Nephron progenitor cell (in vitro differentiated cells): Measurements from ENCODE around the gene C6orf62.

Source experiments
- DNase-seq: peaks from one replicate; pipeline ENCODE4 v3.0.0; 2021
- H3K27ac Mint-ChIP-seq: 2 replicates; pipeline ENCODE4 v1.8.0; 2021; ENCODE audit warnings: mild to moderate bottlenecking, moderate library complexity, mixed read lengths
- H3K27me3 Mint-ChIP-seq: 2 replicates; pipeline ENCODE4 v1.8.0; 2021; ENCODE audit warnings: mild to moderate bottlenecking, low read depth, mixed read lengths; ENCODE audit not compliant: poor library complexity
- H3K36me3 Mint-ChIP-seq: 2 replicates; pipeline ENCODE4 v1.8.0; 2021; ENCODE audit warnings: low read depth, mixed read lengths
- H3K4me1 Mint-ChIP-seq: 2 replicates; pipeline ENCODE4 v1.8.0; 2021; ENCODE audit warnings: mixed read lengths
- H3K4me3 Mint-ChIP-seq: 2 replicates; pipeline ENCODE4 v1.8.0; 2021; ENCODE audit warnings: mild to moderate bottlenecking, moderate library complexity, mixed read lengths
- H3K9me3 Mint-ChIP-seq: 2 replicates; pipeline ENCODE4 v1.8.0; 2021; ENCODE audit warnings: mild to moderate bottlenecking, moderate library complexity, mixed read lengths
- CTCF ChIP-seq: fragments of 200-600 bp; sonication (generic); IDR thresholded peaks from 2 replicates; pipeline ENCODE4 v1.5.0; 2021; ENCODE audit warnings: antibody characterized with exemption

C6orf62 gene

GRCh38 chr6:24660105-24660504 is 58.8 kb downstream of the C6orf62 start:
- peaks cover 38% of the 10 kb centered on the region for H3K4me1 Mint-ChIP-seq
- no peak overlapping the region for H3K27ac Mint-ChIP-seq
- no peaks in the 10 kb centered on the region for H3K9me3 Mint-ChIP-seq
- no peak for TF ChIP-seq CTCF
- no peak for DNase-seq
- H3K36me3 Mint-ChIP-seq, result peaks cover 82% of the 10 kb centered on the region
- H3K4me3 Mint-ChIP-seq, result no peak overlapping the region
- no peaks in the 10 kb centered on the region for H3K27me3 Mint-ChIP-seq

DNA sequence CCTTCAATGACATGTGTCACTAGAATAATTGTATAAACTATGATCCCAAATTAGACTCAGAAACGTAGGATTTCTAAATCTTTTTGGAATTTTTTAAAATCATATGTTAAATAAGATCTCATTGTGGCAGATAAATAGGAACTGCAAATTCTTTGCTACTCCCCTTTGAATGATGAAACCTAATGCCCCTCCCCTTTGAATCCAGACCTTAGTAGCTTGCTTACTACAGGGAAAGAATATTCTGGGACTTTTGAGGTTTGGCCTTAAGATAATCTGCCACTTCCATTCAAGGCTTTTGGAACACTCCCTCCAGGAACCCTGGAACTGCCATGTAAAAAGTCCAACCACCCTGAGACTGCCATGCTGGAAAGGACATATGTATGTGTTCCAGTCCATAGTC is 59.4 kb downstream of the C6orf62 start:
- TF ChIP-seq CTCF, result no peak
- Mint-ChIP-seq H3K9me3 (no peaks in the 10 kb centered on the region), H3K4me3 (no peak overlapping the region), H3K27me3 (no peaks in the 10 kb centered on the region), H3K27ac (no peak overlapping the region), H3K36me3 (peaks cover 78% of the 10 kb centered on the region), H3K4me1 (peaks cover 33% of the 10 kb centered on the region)
- no peak for DNase-seq

- no peak overlapping the region for H3K4me3 Mint-ChIP-seq
- TF ChIP-seq CTCF, result no peak
- H3K36me3 Mint-ChIP-seq, result peaks cover 75% of the 10 kb centered on the region
- H3K27me3 Mint-ChIP-seq, result no peaks in the 10 kb centered on the region
- no peaks in the 10 kb centered on the region for H3K9me3 Mint-ChIP-seq
- DNase-seq, result no peak
- no peak overlapping the region for H3K27ac Mint-ChIP-seq
- H3K4me1 Mint-ChIP-seq, result peaks cover 26% of the 10 kb centered on the region
Observed at GRCh38 chr6:24658573-24659560, 60.1 kb downstream of the C6orf62 start.

DNA sequence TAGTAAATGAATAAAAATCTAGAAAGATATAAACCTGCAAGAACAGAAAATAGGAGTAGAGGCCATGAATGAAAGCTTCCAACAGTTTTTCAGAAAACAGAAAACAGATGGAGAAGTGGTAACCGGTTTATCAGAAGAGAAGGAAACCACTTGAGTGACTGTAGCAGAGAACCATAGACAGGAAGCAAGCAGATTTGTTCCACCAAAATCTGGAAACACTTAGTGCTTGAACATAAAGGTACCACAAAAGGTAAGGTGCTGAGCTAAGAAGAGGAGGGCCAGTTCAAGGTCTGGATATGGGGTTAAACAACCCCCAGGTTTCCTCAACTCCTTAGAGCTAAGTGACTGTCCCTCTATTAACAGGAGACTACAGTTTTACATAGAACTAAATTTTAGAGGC is 63.7 kb downstream of the C6orf62 start:
- no peak overlapping the region for H3K4me3 Mint-ChIP-seq
- H3K36me3 Mint-ChIP-seq, result peaks cover 66% of the 10 kb centered on the region
- no peak for TF ChIP-seq CTCF
- no peak overlapping the region for H3K27ac Mint-ChIP-seq
- peaks cover 4% of the 10 kb centered on the region for H3K4me1 Mint-ChIP-seq
- H3K27me3 Mint-ChIP-seq, result no peaks in the 10 kb centered on the region
- no peak for DNase-seq
- no peaks in the 10 kb centered on the region for H3K9me3 Mint-ChIP-seq
